Endodermal cell (in vitro differentiated cells): ENCODE measurements around the gene ASB15. TPM values are rescaled to one million over a fixed set of nuclear protein-coding genes. Genes with fewer than 3 reads are reported as not detected.

Experiments used
- DNase-seq: peaks from one replicate; pipeline ENCODE4 v3.0.0-alpha.2; 2017
- H3K27ac ChIP-seq: 2 replicates; pipeline ENCODE4 v1.5.1; 2013; ENCODE audit warnings: mild to moderate bottlenecking, low read depth, low read length, moderate library complexity
- H3K27me3 ChIP-seq: 2 replicates; pipeline ENCODE4 v1.6.1; 2013; ENCODE audit warnings: mild to moderate bottlenecking, low read length, moderate library complexity; ENCODE audit not compliant: insufficient read depth, control insufficient read depth, poor library complexity, severe bottlenecking
- H3K36me3 ChIP-seq: 2 replicates; pipeline ENCODE4 v1.7.0; 2013; ENCODE audit warnings: mild to moderate bottlenecking, low read length, moderate library complexity; ENCODE audit not compliant: control insufficient read depth, insufficient read depth
- H3K4me1 ChIP-seq: one replicate; pipeline ENCODE4 v1.7.0; 2013; ENCODE audit warnings: low read length; ENCODE audit not compliant: control insufficient read depth, insufficient read depth
- H3K4me3 ChIP-seq: 2 replicates; pipeline ENCODE4 v1.5.1; 2013; ENCODE audit warnings: mild to moderate bottlenecking, low read length, moderate library complexity
- H3K9ac ChIP-seq: 2 replicates; pipeline ENCODE4 v1.6.1; 2013; ENCODE audit warnings: mild to moderate bottlenecking, low read length, moderate library complexity; ENCODE audit not compliant: poor library complexity, severe bottlenecking; ENCODE audit errors: extremely low read depth
- H3K9me3 ChIP-seq: 2 replicates; pipeline ENCODE4 v1.6.1; 2013; ENCODE audit warnings: mild to moderate bottlenecking, low read length, moderate library complexity; ENCODE audit not compliant: control insufficient read depth
- H3K27ac Mint-ChIP-seq: 2 replicates; pipeline ENCODE4 v1.8.0; 2020; ENCODE audit warnings: mixed read lengths
- H3K27me3 Mint-ChIP-seq: 2 replicates; pipeline ENCODE4 v1.8.0; 2021; ENCODE audit warnings: mild to moderate bottlenecking, mixed read lengths; ENCODE audit not compliant: insufficient read depth
- H3K36me3 Mint-ChIP-seq: 2 replicates; pipeline ENCODE4 v1.8.0; 2020; ENCODE audit warnings: low read depth, mixed read lengths
- H3K4me1 Mint-ChIP-seq: 2 replicates; pipeline ENCODE4 v1.8.0; 2020; ENCODE audit warnings: mixed read lengths
- H3K4me3 Mint-ChIP-seq: 2 replicates; pipeline ENCODE4 v1.8.0; 2020; ENCODE audit warnings: mild to moderate bottlenecking, moderate library complexity, mixed read lengths
- H3K9me3 Mint-ChIP-seq: 2 replicates; pipeline ENCODE4 v1.8.0; 2020; ENCODE audit warnings: mild to moderate bottlenecking, mixed read lengths
- CTCF ChIP-seq: fragments of 200-600 bp; sonication (generic); conservative IDR thresholded peaks from 2 replicates; pipeline ENCODE4 v1.5.0; 2021; ENCODE audit warnings: antibody characterized with exemption, mild to moderate bottlenecking
- WGBS, 2 experiments: methylation state at CpG; one replicate each; pipeline versions ENCODE4 v1.1.5 to v1.1.7; 2013; ENCODE audit warnings: missing lambda C conversion rate in 2 of 2, mixed read lengths in 1 of 2; ENCODE audit not compliant: insufficient coverage in 1 of 2, insufficient read length in 1 of 2; 5-methylcytosine and 5-hydroxymethylcytosine counted together
- total RNA-seq, 2 donors: library from RNA; stranded (reverse); fragmentation: NEBNext Ultra II Directional in 1 of 2; extraction: Animal tissue kit (Norgen Biotek cat#: 25700) in 1 of 2; gene quantifications; 2 replicates in 1 of 2; 3 replicates in 1 of 2; pipeline ENCODE4 v1.2.1, GENCODE V29; 2021

Gene ASB15
- total RNA-seq, 2 donors from 2014 or later, result not detected

GRCh38 chr7:123662293-123662692 is 60.7 kb downstream of the ASB15 start:
- Mint-ChIP-seq H3K27me3 (no peaks in the 10 kb centered on the region), H3K9me3 (no peaks in the 10 kb centered on the region), H3K4me1 (peaks cover 49% of the 10 kb centered on the region), H3K4me3 (no peak overlapping the region), H3K36me3 (no peaks in the 10 kb centered on the region), H3K27ac (no peak overlapping the region)
- Histone ChIP-seq H3K9ac (no peak overlapping the region), H3K4me1 (peaks cover 18% of the 10 kb centered on the region), H3K9me3 (no peaks in the 10 kb centered on the region), H3K27ac (no peak overlapping the region), H3K4me3 (no peak overlapping the region), H3K36me3 (no peaks in the 10 kb centered on the region), H3K27me3 (no peaks in the 10 kb centered on the region)
- TF ChIP-seq CTCF, result no peak
- WGBS, 2 experiments, result 89 to 95% methylated on average over 15 of the region's 15 CpGs
- DNase-seq, result no peak

GRCh38 chr7:123662755-123663154 is 61.1 kb downstream of the ASB15 start:
- no peaks in the 10 kb centered on the region for H3K9me3 ChIP-seq
- Mint-ChIP-seq H3K9me3 (no peaks in the 10 kb centered on the region), H3K4me1 (peaks cover 49% of the 10 kb centered on the region), H3K27me3 (no peaks in the 10 kb centered on the region), H3K27ac (no peak overlapping the region), H3K36me3 (no peaks in the 10 kb centered on the region), H3K4me3 (no peak overlapping the region)
- WGBS, 2 experiments, result 60 to 80% methylated on average over 1 to 3 of the region's 3 CpGs
- no peak for DNase-seq
- no peak for TF ChIP-seq CTCF
- no peaks in the 10 kb centered on the region for H3K36me3 ChIP-seq
- H3K4me3 ChIP-seq, result no peak overlapping the region
- no peaks in the 10 kb centered on the region for H3K27me3 ChIP-seq
- no peak overlapping the region for H3K27ac ChIP-seq
- peaks cover 18% of the 10 kb centered on the region for H3K4me1 ChIP-seq
- H3K9ac ChIP-seq, result no peak overlapping the region

GRCh38 chr7:123663200-123663599 is 61.6 kb downstream of the ASB15 start:
- Histone ChIP-seq H3K36me3 (no peaks in the 10 kb centered on the region), H3K27me3 (no peaks in the 10 kb centered on the region), H3K4me3 (no peak overlapping the region), H3K9me3 (no peaks in the 10 kb centered on the region), H3K4me1 (peaks cover 14% of the 10 kb centered on the region), H3K9ac (no peak overlapping the region), H3K27ac (no peak overlapping the region)
- no peaks in the 10 kb centered on the region for H3K9me3 Mint-ChIP-seq
- no peak overlapping the region for H3K4me3 Mint-ChIP-seq
- no peaks in the 10 kb centered on the region for H3K27me3 Mint-ChIP-seq
- peaks cover 45% of the 10 kb centered on the region for H3K4me1 Mint-ChIP-seq
- DNase-seq, result no peak
- TF ChIP-seq CTCF, result no peak
- H3K36me3 Mint-ChIP-seq, result no peaks in the 10 kb centered on the region
- WGBS, 2 experiments, result 86 to 91% methylated on average over 4 to 6 of the region's 6 CpGs
- no peak overlapping the region for H3K27ac Mint-ChIP-seq
